ENCODE results near the gene PIP5K1B.

- TF ChIP-seq, protein P1, sequence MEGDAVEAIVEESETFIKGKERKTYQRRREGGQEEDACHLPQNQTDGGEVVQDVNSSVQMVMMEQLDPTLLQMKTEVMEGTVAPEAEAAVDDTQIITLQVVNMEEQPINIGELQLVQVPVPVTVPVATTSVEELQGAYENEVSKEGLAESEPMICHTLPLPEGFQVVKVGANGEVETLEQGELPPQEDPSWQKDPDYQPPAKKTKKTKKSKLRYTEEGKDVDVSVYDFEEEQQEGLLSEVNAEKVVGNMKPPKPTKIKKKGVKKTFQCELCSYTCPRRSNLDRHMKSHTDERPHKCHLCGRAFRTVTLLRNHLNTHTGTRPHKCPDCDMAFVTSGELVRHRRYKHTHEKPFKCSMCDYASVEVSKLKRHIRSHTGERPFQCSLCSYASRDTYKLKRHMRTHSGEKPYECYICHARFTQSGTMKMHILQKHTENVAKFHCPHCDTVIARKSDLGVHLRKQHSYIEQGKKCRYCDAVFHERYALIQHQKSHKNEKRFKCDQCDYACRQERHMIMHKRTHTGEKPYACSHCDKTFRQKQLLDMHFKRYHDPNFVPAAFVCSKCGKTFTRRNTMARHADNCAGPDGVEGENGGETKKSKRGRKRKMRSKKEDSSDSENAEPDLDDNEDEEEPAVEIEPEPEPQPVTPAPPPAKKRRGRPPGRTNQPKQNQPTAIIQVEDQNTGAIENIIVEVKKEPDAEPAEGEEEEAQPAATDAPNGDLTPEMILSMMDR (IDR thresholded peaks at IDR 0.05; ENCODE audit: insufficient read depth, low read depth, low read length), result no peak
- no peak for TF ChIP-seq EZH2 (IDR thresholded peaks at IDR 0.05; ENCODE audit: insufficient read depth, low read length)
Measured at GRCh38 chr9:68731857-68732256, 26.8 kb downstream of the PIP5K1B start.

Data from astrocyte (in vitro differentiated cells and primary cell).